Adrenal gland (tissue), 12 donors: ENCODE measurements around the gene LFNG. TPM values are rescaled to one million over a fixed set of nuclear protein-coding genes. Genes with fewer than 3 reads are reported as not detected.
A peak's percentile ranks its signal among the peaks of the same experiment; 100 is the strongest.
"Not testable (repeated sequence)": the region's sequence is repeated elsewhere in the genome, so short reads cannot be mapped to it uniquely, and the experiment has no call there.

Source experiments
- DNase-seq, 7 donors: peaks; one replicate each; pipeline ENCODE4 v3.0.0-alpha.2; 2019 to 2020
- H3K27ac ChIP-seq, 5 donors: fragments of 200-600 bp; sonication (generic) in 4 of 5; 1 replicate in 3 of 5; 2 replicates in 2 of 5; pipeline versions ENCODE4 v1.5.1 to v1.8.0; 2016 to 2020; ENCODE audit warnings: mild to moderate bottlenecking in 1 of 5
- H3K27me3 ChIP-seq: fragments of 200-600 bp; 2 replicates; pipeline ENCODE4 v1.8.0; 2021
- H3K36me3 ChIP-seq, 2 donors: fragments of 200-600 bp; replicated peaks in 1 of 2; 1 replicate in 1 of 2; 2 replicates in 1 of 2; pipeline versions ENCODE4 v1.5.1 to v1.8.0; 2018 to 2022
- H3K4me1 ChIP-seq, 2 donors: fragments of 200-600 bp; replicated peaks in 1 of 2; 1 replicate in 1 of 2; 2 replicates in 1 of 2; pipeline versions ENCODE4 v1.5.1 to v1.8.0; 2018 to 2021
- H3K4me3 ChIP-seq, 4 donors: fragments of 200-600 bp; sonication (generic) in 3 of 4; one replicate each; pipeline ENCODE4 v1.5.1; 2016 to 2018
- H3K9me3 ChIP-seq, 3 donors: fragments of 200-600 bp; sonication (generic) in 1 of 3; replicated peaks in 1 of 3; 1 replicate in 2 of 3; 2 replicates in 1 of 3; pipeline versions ENCODE4 v1.5.1 to v1.8.0; 2016 to 2021
- POLR2A ChIP-seq, 2 donors: fragments of 450-650 bp; IDR thresholded peaks; one replicate each; pipeline ENCODE4 v1.6.1; 2017; ENCODE audit warnings: antibody characterized with exemption in 2 of 2, mild to moderate bottlenecking in 2 of 2, moderate library complexity in 1 of 2
- WGBS, 4 donors: extraction: QIAGEN DNeasy Blood & Tissue Kit in 2 of 4; methylation state at CpG; one replicate each; pipeline versions ENCODE4 v1.1.5 to v1.1.7; 2013 to 2017; 5-methylcytosine and 5-hydroxymethylcytosine counted together
- intact Hi-C, 2 donors: fragments of 100-400 bp; cut with DNase I; formaldehyde crosslinking; loops; one replicate each; pipeline versions ENCODE4 v1.14.1 to v1.15.0; 2022 to 2023
- polyA plus RNA-seq, 3 donors: library from polyadenylated mRNA; stranded (reverse); fragments of 200-250 nt in 2 of 3; fragments of 350-450 nt in 1 of 3; fragmentation: Illumina TruSeq in 1 of 3; extraction: RNeasy Lipid Tissue Mini Kit (QIAGEN cat#74804) in 1 of 3; gene quantifications; one replicate each; pipeline ENCODE4 v1.2.3, GENCODE V29; 2013 to 2014
- total RNA-seq, 9 donors: library from RNA; depleted of rRNA in 4 of 9; stranded (reverse); fragments of >200 nt in 4 of 9; fragments of 120-200 nt in 1 of 9; fragmentation: NEBNext Ultra II Directional in 1 of 9; extraction: Animal tissue kit (Norgen Biotek cat#: 25700) in 1 of 9; gene quantifications; one replicate each; pipeline versions ENCODE4 v1.1.0 to v1.2.4, GENCODE V29; 2013 to 2023
- TF ChIP-seq, protein P1 (sequence below), 6 experiments: fragments of 450-650 bp in 4 of 6; fragments of 200-600 bp in 2 of 6; sonication (generic) in 1 of 6; IDR thresholded peaks; 1 replicate in 5 of 6; 2 replicates in 1 of 6; pipeline versions ENCODE4 v1.5.1 to v1.8.0; 2016 to 2021; ENCODE audit warnings: antibody characterized with exemption in 6 of 6, mild to moderate bottlenecking in 2 of 6, moderate library complexity in 1 of 6
- donor health status: healthy with polysubstance abuse.
- donor health status: Bipolar disorder and iron deficiency.
- donor health status: DM: yes; HTN: yes; CAD: no.
- donor health status: DM: no; HTN: no; CAD: no.
- donor health status: DM: no; HTN: no; CAD: no.
- donor health status: DM: yes; HTN: yes; CAD: no.

Gene LFNG
- total and polyA plus RNA-seq, 12 donors, result 1.4 to 26.1 (median 14.2) TPM

DNA sequence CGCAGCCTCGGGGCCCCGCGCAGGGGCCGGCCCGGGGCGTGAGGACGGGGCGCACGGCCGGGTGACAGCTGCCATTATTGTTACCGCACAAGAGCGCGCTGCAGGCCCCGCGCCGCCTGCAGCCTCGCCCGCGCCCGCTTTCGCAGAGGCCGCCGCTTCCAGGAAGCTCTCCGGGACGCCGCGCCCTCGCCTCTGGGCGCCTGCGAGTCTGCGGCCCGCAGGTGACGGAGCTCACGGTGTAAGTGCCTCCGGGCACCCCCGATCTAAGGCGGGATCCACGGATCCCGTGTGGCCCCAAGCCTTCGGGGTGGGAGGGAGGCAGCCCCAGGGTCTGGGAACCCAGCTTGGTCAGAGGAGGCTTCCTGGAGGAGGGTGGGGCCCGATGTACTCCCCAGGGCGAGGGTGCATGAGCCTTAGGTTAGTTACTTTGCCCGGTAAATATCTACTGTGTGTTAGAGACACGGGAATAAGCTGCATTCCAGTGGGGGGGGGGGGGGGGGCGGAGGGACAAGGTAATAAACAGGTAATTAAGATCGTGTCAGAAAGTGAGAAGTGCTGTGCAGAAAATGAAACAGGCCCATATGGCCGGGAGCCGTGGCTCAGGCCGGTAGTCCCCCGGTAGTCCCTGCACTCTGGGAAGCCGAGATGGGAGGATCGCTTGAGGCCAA lies 39.8 kb downstream of the LFNG start:
- Histone ChIP-seq H3K9me3 (no peaks in the 10 kb centered on the region), H3K36me3 (no peaks in the 10 kb centered on the region), H3K4me3 (peak overlapping the region; percentile 37 to 99 (median 66)), H3K4me1 (peaks cover 23 to 32% of the 10 kb centered on the region in 2 donors), H3K27me3 (no peaks in the 10 kb centered on the region), H3K27ac (peak overlapping the region in 4 of 5 donors; percentile 72 to 90 (median 82))
- TF ChIP-seq, protein P1, sequence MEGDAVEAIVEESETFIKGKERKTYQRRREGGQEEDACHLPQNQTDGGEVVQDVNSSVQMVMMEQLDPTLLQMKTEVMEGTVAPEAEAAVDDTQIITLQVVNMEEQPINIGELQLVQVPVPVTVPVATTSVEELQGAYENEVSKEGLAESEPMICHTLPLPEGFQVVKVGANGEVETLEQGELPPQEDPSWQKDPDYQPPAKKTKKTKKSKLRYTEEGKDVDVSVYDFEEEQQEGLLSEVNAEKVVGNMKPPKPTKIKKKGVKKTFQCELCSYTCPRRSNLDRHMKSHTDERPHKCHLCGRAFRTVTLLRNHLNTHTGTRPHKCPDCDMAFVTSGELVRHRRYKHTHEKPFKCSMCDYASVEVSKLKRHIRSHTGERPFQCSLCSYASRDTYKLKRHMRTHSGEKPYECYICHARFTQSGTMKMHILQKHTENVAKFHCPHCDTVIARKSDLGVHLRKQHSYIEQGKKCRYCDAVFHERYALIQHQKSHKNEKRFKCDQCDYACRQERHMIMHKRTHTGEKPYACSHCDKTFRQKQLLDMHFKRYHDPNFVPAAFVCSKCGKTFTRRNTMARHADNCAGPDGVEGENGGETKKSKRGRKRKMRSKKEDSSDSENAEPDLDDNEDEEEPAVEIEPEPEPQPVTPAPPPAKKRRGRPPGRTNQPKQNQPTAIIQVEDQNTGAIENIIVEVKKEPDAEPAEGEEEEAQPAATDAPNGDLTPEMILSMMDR (IDR thresholded peaks at IDR 0.05), result no peak
- no peak for TF ChIP-seq POLR2A (IDR thresholded peaks at IDR 0.05)
- DNase-seq, result peak in 1 of 7 donors; percentile 22
- WGBS, 4 donors, result 7 to 21% (median 14%) methylated on average over 15 to 53 of the region's 53 CpGs
- intact Hi-C loops, result loop anchor here in 1 of 2 donors (2.0 kb wide), 1 partner anchor 85 kb away; no protein-coding TSS in a partner anchor

DNA sequence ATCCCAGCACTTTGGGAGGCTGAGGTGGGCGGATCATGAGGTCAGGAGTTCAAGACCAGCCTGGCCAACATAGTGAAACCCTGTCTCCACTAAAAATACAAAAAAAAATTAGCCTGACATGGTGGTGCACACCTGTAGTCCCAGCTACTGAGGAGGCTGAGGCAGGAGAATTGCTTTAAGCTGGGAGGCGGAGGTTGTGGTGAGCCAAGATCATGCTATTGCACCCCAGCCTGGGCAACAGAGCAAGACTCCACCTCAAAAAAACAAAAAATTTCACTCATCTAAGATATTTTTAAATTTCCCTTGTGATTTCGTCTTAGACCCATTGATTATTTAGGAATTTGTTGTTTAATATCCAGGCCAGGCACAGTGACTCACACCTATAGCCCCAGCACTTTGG lies 44.4 kb downstream of the LFNG start:
- H3K36me3 ChIP-seq, H3K27ac ChIP-seq, H3K4me3 ChIP-seq, H3K27me3 ChIP-seq, DNase-seq, H3K9me3 ChIP-seq: not testable (repeated sequence)
- intact Hi-C loops, result loop anchor here in 1 of 2 donors (10.0 kb wide), 1 partner anchor 121 kb away; the partner anchor contains the start of gene AMZ1
- peaks cover 9 to 22% of the 10 kb centered on the region in 2 donors for H3K4me1 ChIP-seq
- WGBS, 4 donors, result 87 to 94% (median 88%) methylated on average over 3 of the region's 3 CpGs

DNA sequence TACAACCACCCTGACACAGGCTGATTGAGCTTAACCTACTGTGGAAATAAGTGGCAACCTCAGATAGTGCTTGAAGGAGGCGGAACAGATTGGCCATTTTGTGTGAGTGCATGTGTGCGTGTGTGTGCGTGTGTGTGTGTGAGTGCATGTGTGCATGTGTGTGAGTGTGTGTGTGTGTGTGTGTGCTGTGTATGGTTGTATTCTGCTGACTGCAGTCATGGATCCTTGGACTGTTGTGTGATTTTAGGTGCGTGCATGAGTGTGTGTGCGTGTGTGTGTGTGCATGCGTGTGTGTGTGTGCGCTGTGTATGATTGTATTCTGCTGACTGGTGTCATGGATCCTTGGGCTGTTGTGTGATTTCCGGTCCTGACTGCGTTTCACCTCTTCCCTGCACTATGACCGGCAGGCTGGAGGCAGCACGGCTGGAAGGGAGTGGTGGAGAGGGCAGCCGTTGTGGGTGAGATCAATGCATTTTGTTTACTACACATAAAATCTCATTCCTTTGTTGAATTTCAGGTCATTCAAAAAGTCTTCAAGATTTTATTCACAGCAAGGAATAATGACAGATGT lies 45.5 kb downstream of the LFNG start:
- intact Hi-C loops, result loop anchor here in 1 of 2 donors (5.0 to 10.0 kb wide), 2 partner anchors 88 to 120 kb away; partner anchors contain the start of genes AMZ1 and GRIFIN
- Histone ChIP-seq H3K9me3 (no peaks in the 10 kb centered on the region), H3K27me3 (no peaks in the 10 kb centered on the region), H3K36me3 (no peaks in the 10 kb centered on the region), H3K27ac (no peak overlapping the region), H3K4me3 (no peak overlapping the region), H3K4me1 (peaks cover under 1 to 18% of the 10 kb centered on the region in 2 donors)
- TF ChIP-seq, protein P1 (IDR thresholded peaks at IDR 0.05), result no peak
- no peak for TF ChIP-seq POLR2A (IDR thresholded peaks at IDR 0.05)
- WGBS, 4 donors, result 82 to 91% (median 84%) methylated on average over 10 to 12 of the region's 12 CpGs
- DNase-seq, result no peak

DNA sequence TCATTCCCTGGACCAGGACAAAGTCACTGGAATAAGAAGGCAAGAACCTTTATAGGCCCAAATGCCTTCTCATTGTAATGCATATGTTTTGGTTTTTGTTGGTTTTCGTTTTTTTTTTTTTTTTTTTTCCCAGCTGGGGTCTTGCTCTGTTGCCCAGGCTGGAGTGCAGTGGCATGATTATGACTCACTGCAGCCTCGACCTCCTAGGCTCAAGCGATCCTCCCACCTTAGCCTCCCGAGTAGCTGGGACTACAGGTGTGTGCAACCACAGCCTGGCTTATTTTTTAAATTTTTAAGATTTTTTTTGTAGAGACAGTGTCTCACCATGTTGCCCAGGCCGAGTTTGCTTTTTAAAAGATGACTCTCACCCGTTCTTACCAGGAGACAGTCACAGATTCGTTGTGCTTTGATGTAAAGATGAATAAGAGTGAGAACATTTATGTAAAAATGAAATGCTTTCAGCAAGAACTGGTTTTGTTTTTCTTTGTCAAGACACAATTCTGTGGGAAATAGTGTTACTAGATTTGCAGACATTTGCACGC lies 46.8 kb downstream of the LFNG start:
- Histone ChIP-seq H3K27me3 (no peaks in the 10 kb centered on the region), H3K4me3 (no peak overlapping the region), H3K9me3 (no peaks in the 10 kb centered on the region), H3K4me1 (peaks cover 0 to 12% of the 10 kb centered on the region in 2 donors), H3K36me3 (no peaks in the 10 kb centered on the region), H3K27ac (no peak overlapping the region)
- intact Hi-C loops, result loop anchor here in 1 of 2 donors (5.0 to 10.0 kb wide), 2 partner anchors 89 to 118 kb away; partner anchors contain the start of genes AMZ1 and GRIFIN
- no peak for DNase-seq
- TF ChIP-seq POLR2A (IDR thresholded peaks at IDR 0.05), result no peak
- TF ChIP-seq, protein P1 (IDR thresholded peaks at IDR 0.05), result no peak
- WGBS, 4 donors, result 80 to 88% (median 84%) methylated on average over 8 of the region's 8 CpGs
